Measurements from ENCODE around the gene TNS3.

The TNS3 gene

GRCh38 chr7:47518827-47519226, 63.1 kb downstream of the TNS3 start:
- DNase-seq = no peak

GRCh38 chr7:47517821-47518480, 64.0 kb downstream of the TNS3 start:
- no peak for DNase-seq

- no peak for DNase-seq
These were observed 64.8 kb downstream of the TNS3 start for GRCh38 chr7:47516985-47517600.

- DNase-seq = no peak
These were observed 65.5 kb downstream of the TNS3 start for GRCh38 chr7:47516386-47516785.

GRCh38 chr7:47515305-47515834, 66.5 kb downstream of the TNS3 start:
- no peak for DNase-seq

- DNase-seq = no peak
These were observed 67.1 kb downstream of the TNS3 start for GRCh38 chr7:47514818-47515217.

- no peak for DNase-seq
These were observed 67.5 kb downstream of the TNS3 start for GRCh38 chr7:47514367-47514766.

GRCh38 chr7:47513741-47514241, 68.1 kb downstream of the TNS3 start:
- no peak for DNase-seq

- DNase-seq = no peak
These were observed 69.3 kb downstream of the TNS3 start for GRCh38 chr7:47512481-47513176.

GRCh38 chr7:47511699-47512370, 70.1 kb downstream of the TNS3 start:
- DNase-seq = no peak

GRCh38 chr7:47510786-47511185, 71.1 kb downstream of the TNS3 start:
- no peak for DNase-seq

GRCh38 chr7:47510192-47510591, 71.7 kb downstream of the TNS3 start:
- no peak for DNase-seq

GRCh38 chr7:47509571-47509970, 72.3 kb downstream of the TNS3 start:
- no peak for DNase-seq

- DNase-seq = no peak
These were observed 73.2 kb downstream of the TNS3 start for GRCh38 chr7:47508389-47509380.

- DNase-seq = no peak
These were observed 74.4 kb downstream of the TNS3 start for GRCh38 chr7:47507522-47507921.

- peak; percentile 83 for DNase-seq
These were observed 75.2 kb downstream of the TNS3 start for GRCh38 chr7:47506382-47507339.

GRCh38 chr7:47505312-47506007, 76.5 kb downstream of the TNS3 start:
- DNase-seq = no peak

GRCh38 chr7:47504551-47505311, 77.2 kb downstream of the TNS3 start:
- no peak for DNase-seq

- peak; percentile 97 for DNase-seq
These were observed 78.6 kb downstream of the TNS3 start for GRCh38 chr7:47503281-47503680.
